ENCODE results near the gene SRSF9.

GRCh38 chr12:120488057-120488640 is 18.6 kb upstream of the SRSF9 start:
- TF ChIP-seq POLR2A (IDR thresholded peaks at IDR 0.05; ENCODE audit: low read length) (no peak), GATA1 (IDR thresholded peaks at IDR 0.05; ENCODE audit: low read depth, low read length) (no peak)
